ENCODE measurements around the gene MCEE. TPM values are rescaled to one million over a fixed set of nuclear protein-coding genes. Genes with fewer than 3 reads are reported as not detected.

The MCEE gene
- total and polyA plus RNA-seq, 2 donors (not counting 3 experiments of a cell fraction or from before 2014, with no cell fraction given) = 4.0 to 9.9 TPM

GRCh38 chr2:71173096-71173495 lies 43.1 kb upstream of the MCEE start:
- no peaks in the 10 kb centered on the region for H3K36me3 ChIP-seq (ENCODE audit: control insufficient read depth in 2 of 2, extremely low read depth in 1 of 2, insufficient read depth in 2 of 2, low read length in 2 of 2)
- no peak overlapping the region for H3K4me2 ChIP-seq (ENCODE audit: insufficient read depth, low read length)
- H3K9ac ChIP-seq (replicated peaks; ENCODE audit: extremely low read depth, insufficient read depth, low read length) = no peak overlapping the region
- BruUV-seq (replicated peaks) = no TSS peak
- H3K79me2 ChIP-seq (ENCODE audit: control insufficient read depth, insufficient read depth, low read length) = no peaks in the 10 kb centered on the region
- no peak overlapping the region for H3K4me3 ChIP-seq (replicated peaks in 1 of 3; ENCODE audit: insufficient read depth in 1 of 3, low read depth in 1 of 3, low read length in 3 of 3)
- TF ChIP-seq POLR2AphosphoS5 (IDR thresholded peaks at IDR 0.05; ENCODE audit: insufficient read depth, low read depth, low read length) (no peak), GATA2 (IDR thresholded peaks at IDR 0.05; ENCODE audit: insufficient read depth, insufficient read length, low read depth, low read length) (no peak), MAX (IDR thresholded peaks at IDR 0.05; ENCODE audit: insufficient read depth, insufficient read length) (no peak), EZH2 (IDR thresholded peaks at IDR 0.05; ENCODE audit: borderline replicate concordance, low read depth, low read length, severe bottlenecking) (no peak), JUN (IDR thresholded peaks at IDR 0.05; ENCODE audit: borderline replicate concordance, insufficient read depth, insufficient read length, low read depth) (no peak), FOS (IDR thresholded peaks at IDR 0.05; ENCODE audit: borderline replicate concordance, insufficient read depth, low read length) (no peak), CTCF (IDR thresholded peaks at IDR 0.05; ENCODE audit: extremely low read depth in 1 of 2, insufficient read depth in 1 of 2, low read depth in 1 of 2, low read length in 2 of 2) (no peak), POLR2A (IDR thresholded peaks at IDR 0.05; ENCODE audit: low read depth, low read length) (no peak), MYC (IDR thresholded peaks at IDR 0.05; ENCODE audit: low read depth, low read length) (no peak)
- H2AFZ ChIP-seq (ENCODE audit: low read depth, low read length) = no peak overlapping the region
- no peak for FAIRE-seq
- no peaks in the 10 kb centered on the region for H3K9me1 ChIP-seq (replicated peaks; ENCODE audit: control insufficient read depth, extremely low read depth, insufficient read depth, low read length)
- H4K20me1 ChIP-seq (replicated peaks; ENCODE audit: control insufficient read depth, extremely low read depth, insufficient read depth, low read length) = no peaks in the 10 kb centered on the region
- ChIA-PET CTCF (interaction anchor here (1.5 kb wide), 1 partner anchor 18 kb away, joined by 5 read pairs; no protein-coding TSS in a partner anchor), POLR2A (no interaction called here)
- no peak overlapping the region for H3K27ac ChIP-seq (ENCODE audit: insufficient read depth, low read depth, low read length)
- no peak for DNase-seq (ENCODE audit: low read depth, low spot score)
- intact Hi-C loops (cut with micrococcal nuclease) (no loop called here), dilution Hi-C loops (cut with MboI; ENCODE audit: extremely low pct_ligation_motif_present, low sequenced_read_pairs) (no loop called here)
- H3K4me1 ChIP-seq (ENCODE audit: control insufficient read depth, extremely low read depth, insufficient read depth, low read length) = peaks cover 2% of the 10 kb centered on the region
- peaks cover 0 to 7% of the 10 kb centered on the region in 2 experiments for H3K27me3 ChIP-seq (ENCODE audit: control insufficient read depth in 2 of 2, insufficient read depth in 2 of 2, low read length in 2 of 2)
- no peaks in the 10 kb centered on the region for H3K9me3 ChIP-seq (replicated peaks; ENCODE audit: control insufficient read depth, insufficient read depth, low read length)
